Measurements from ENCODE around the gene NDUFAF4.

DNA sequence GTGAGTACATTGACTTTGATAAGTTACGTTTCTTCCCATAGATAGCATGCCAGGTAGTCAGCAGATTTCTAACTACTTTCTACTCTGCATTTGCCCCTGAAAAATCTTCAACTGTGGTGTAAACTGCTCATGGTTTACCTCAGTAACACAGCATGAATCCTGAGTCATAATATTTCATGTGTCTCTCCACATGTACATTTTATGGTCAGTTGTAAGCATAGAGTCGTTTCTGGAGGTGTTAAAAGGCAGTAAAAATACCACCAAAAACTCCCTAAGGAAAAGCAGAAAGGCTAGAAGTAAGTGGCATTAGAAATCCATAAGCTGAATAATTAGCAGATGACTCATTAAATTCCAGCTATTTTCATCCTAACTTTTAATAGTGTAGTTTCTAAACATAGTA lies 56.3 kb downstream of the NDUFAF4 start:
- TF ChIP-seq POLR2AphosphoS5 (IDR thresholded peaks at IDR 0.05) (no peak), CTCF (IDR thresholded peaks at IDR 0.05) (no peak)

Measured in gastroesophageal sphincter (tissue), 3 donors.